Urinary bladder (tissue), 4 donors: Measurements from ENCODE around the gene CLMP. TPM values are rescaled to one million over a fixed set of nuclear protein-coding genes. Genes with fewer than 3 reads are reported as not detected.

Experiments
- DNase-seq: peaks from one replicate; pipeline ENCODE4 v3.0.0-alpha.2; 2015; ENCODE audit errors: extremely low spot score
- H3K27ac ChIP-seq: one replicate; pipeline ENCODE4 v1.5.1; 2013; ENCODE audit warnings: low read depth, mild to moderate bottlenecking, moderate library complexity
- H3K36me3 ChIP-seq: one replicate; pipeline ENCODE4 v1.6.1; 2013; ENCODE audit warnings: mild to moderate bottlenecking, moderate library complexity; ENCODE audit not compliant: insufficient read depth
- H3K4me1 ChIP-seq: one replicate; pipeline ENCODE4 v1.6.1; 2013; ENCODE audit warnings: mild to moderate bottlenecking, moderate library complexity; ENCODE audit not compliant: insufficient read depth
- H3K4me3 ChIP-seq: one replicate; pipeline ENCODE4 v1.5.1; 2013; ENCODE audit warnings: low read depth, low read length
- WGBS: extraction: QIAGEN DNeasy Blood & Tissue Kit; methylation state at CpG from one replicate; pipeline ENCODE4 v1.1.7; 2013; 5-methylcytosine and 5-hydroxymethylcytosine counted together
- polyA plus RNA-seq: library from polyadenylated mRNA; stranded (reverse); fragments of 200-250 nt; gene quantifications from one replicate; pipeline ENCODE4 v1.2.3, GENCODE V29; 2013
- total RNA-seq: library from RNA; depleted of rRNA; stranded (reverse); fragments of >200 nt; gene quantifications from one replicate; pipeline ENCODE4 v1.2.3, GENCODE V29; 2014
- donor health status: healthy with polysubstance abuse.
- donor health status: healthy.

CLMP gene
- total and polyA plus RNA-seq, 2 donors: 41.0 to 46.0 TPM

GRCh38 chr11:123080015-123080414 is 115.0 kb downstream of the CLMP start:
- H3K4me1 ChIP-seq: no peaks in the 10 kb centered on the region
- WGBS: 100% methylated on average over 1 of the region's 1 CpG
- no peaks in the 10 kb centered on the region for H3K36me3 ChIP-seq
- H3K27ac ChIP-seq: no peak overlapping the region
- no peak overlapping the region for H3K4me3 ChIP-seq
- DNase-seq: no peak

- WGBS: 87% methylated on average over 2 of the region's 2 CpGs
- Histone ChIP-seq H3K4me1 (no peaks in the 10 kb centered on the region), H3K27ac (peak overlapping the region; percentile 23), H3K4me3 (no peak overlapping the region), H3K36me3 (no peaks in the 10 kb centered on the region)
- DNase-seq: no peak
These were observed 118.6 kb downstream of the CLMP start for GRCh38 chr11:123076484-123076883.

GRCh38 chr11:123073343-123074057 is 121.5 kb downstream of the CLMP start:
- no peak for DNase-seq
- 90% methylated on average over 14 of the region's 14 CpGs for WGBS
- Histone ChIP-seq H3K36me3 (no peaks in the 10 kb centered on the region), H3K27ac (no peak overlapping the region), H3K4me1 (no peaks in the 10 kb centered on the region), H3K4me3 (no peak overlapping the region)

- H3K4me1 ChIP-seq: no peaks in the 10 kb centered on the region
- H3K4me3 ChIP-seq: no peak overlapping the region
- no peak overlapping the region for H3K27ac ChIP-seq
- DNase-seq: no peak
- H3K36me3 ChIP-seq: no peaks in the 10 kb centered on the region
These were observed 122.3 kb downstream of the CLMP start for GRCh38 chr11:123072762-123073161.

GRCh38 chr11:123072332-123072761 is 122.7 kb downstream of the CLMP start:
- no peak overlapping the region for H3K27ac ChIP-seq
- DNase-seq: no peak
- 68% methylated on average over 2 of the region's 2 CpGs for WGBS

GRCh38 chr11:123069908-123070821 is 124.9 kb downstream of the CLMP start:
- WGBS: 50% methylated on average over 5 of the region's 5 CpGs

More at GRCh38 chr11:123072332-123072761, 122.7 kb downstream of the CLMP start:
- Histone ChIP-seq H3K36me3 (no peaks in the 10 kb centered on the region), H3K4me3 (no peak overlapping the region), H3K4me1 (no peaks in the 10 kb centered on the region)

GRCh38 chr11:123065621-123066020 is 129.4 kb downstream of the CLMP start:
- Histone ChIP-seq H3K4me3 (no peak overlapping the region), H3K27ac (no peak overlapping the region), H3K4me1 (no peaks in the 10 kb centered on the region), H3K36me3 (no peaks in the 10 kb centered on the region)
- 78% methylated on average over 2 of the region's 2 CpGs for WGBS
- no peak for DNase-seq

More at GRCh38 chr11:123069908-123070821, 124.9 kb downstream of the CLMP start:
- Histone ChIP-seq H3K27ac (no peak overlapping the region), H3K36me3 (no peaks in the 10 kb centered on the region), H3K4me3 (no peak overlapping the region), H3K4me1 (no peaks in the 10 kb centered on the region)
- DNase-seq: no peak

- Histone ChIP-seq H3K4me3 (no peak overlapping the region), H3K27ac (peak overlapping the region; percentile 29), H3K36me3 (no peaks in the 10 kb centered on the region), H3K4me1 (no peaks in the 10 kb centered on the region)
- WGBS: 13% methylated on average over 9 of the region's 9 CpGs
- no peak for DNase-seq
These were observed 131.0 kb downstream of the CLMP start for GRCh38 chr11:123063826-123064657.

GRCh38 chr11:123062892-123063825 is 131.9 kb downstream of the CLMP start:
- Histone ChIP-seq H3K36me3 (no peaks in the 10 kb centered on the region), H3K4me1 (no peaks in the 10 kb centered on the region), H3K4me3 (peak overlapping the region; percentile 70), H3K27ac (peak overlapping the region; percentile 100)
- no peak for DNase-seq
- 3% methylated on average over 37 of the region's 37 CpGs for WGBS

GRCh38 chr11:123062158-123062891 is 132.7 kb downstream of the CLMP start:
- WGBS: under 1% methylated on average over 63 of the region's 63 CpGs
- H3K4me1 ChIP-seq: peaks cover 1% of the 10 kb centered on the region
- H3K36me3 ChIP-seq: peaks cover 2% of the 10 kb centered on the region

GRCh38 chr11:123061403-123062157 is 133.5 kb downstream of the CLMP start, which contains the start of gene HSPA8:
TSS of gene HSPA8 (minus strand) at chr11:123062136. CDS start at chr11:123061324, 812 bp downstream.
- H3K27ac ChIP-seq: peak within 1 kb of the TSS; percentile 100
- DNase-seq: no peak
- peaks cover 1% of the 10 kb centered on the region for H3K4me1 ChIP-seq
- peak within 1 kb of the TSS; percentile 90 for H3K4me3 ChIP-seq
- under 1% methylated on average over 45 of the region's 45 CpGs for WGBS
- peaks cover 2% of the 10 kb centered on the region for H3K36me3 ChIP-seq

More at GRCh38 chr11:123062158-123062891, 132.7 kb downstream of the CLMP start:
- Histone ChIP-seq H3K4me3 (peak overlapping the region; percentile 90), H3K27ac (peak overlapping the region; percentile 100)
- DNase-seq: peak; percentile 96
